HG03025 (cell line): ENCODE results near the gene AGPAT3.

ENCODE experiments used
- ATAC-seq: cut with Tn5 transposase; IDR thresholded peaks from one replicate; pipeline ENCODE4 v1.9.1; 2021; ENCODE audit warnings: mild to moderate bottlenecking, moderate library complexity; ENCODE audit not compliant: unreplicated experiment, low FRiP score

The AGPAT3 gene

GRCh38 chr21:43905726-43906455 is 40.9 kb downstream of the AGPAT3 start:
- no peak for ATAC-seq

GRCh38 chr21:43906585-43907370 is 41.8 kb downstream of the AGPAT3 start:
- ATAC-seq = no peak

GRCh38 chr21:43907751-43908150 is 42.7 kb downstream of the AGPAT3 start:
- no peak for ATAC-seq

- no peak for ATAC-seq
These were observed 43.1 kb downstream of the AGPAT3 start for GRCh38 chr21:43908167-43908566.

GRCh38 chr21:43909741-43910400 is 44.8 kb downstream of the AGPAT3 start:
- ATAC-seq = no peak

GRCh38 chr21:43910460-43910859 is 45.4 kb downstream of the AGPAT3 start:
- no peak for ATAC-seq

- ATAC-seq = no peak
These were observed 46.3 kb downstream of the AGPAT3 start for GRCh38 chr21:43911015-43911934.

GRCh38 chr21:43911935-43912487 is 47.0 kb downstream of the AGPAT3 start:
- ATAC-seq = no peak

- no peak for ATAC-seq
These were observed 47.5 kb downstream of the AGPAT3 start for GRCh38 chr21:43912500-43912899.

GRCh38 chr21:43912910-43913309 is 47.9 kb downstream of the AGPAT3 start:
- ATAC-seq = no peak

GRCh38 chr21:43913928-43914327 is 48.9 kb downstream of the AGPAT3 start:
- no peak for ATAC-seq

- ATAC-seq = no peak
These were observed 51.1 kb downstream of the AGPAT3 start for GRCh38 chr21:43916076-43916475.

- peak; percentile 53 for ATAC-seq
These were observed 51.9 kb downstream of the AGPAT3 start for GRCh38 chr21:43916691-43917514.

- no peak for ATAC-seq
These were observed 52.7 kb downstream of the AGPAT3 start for GRCh38 chr21:43917515-43918384.

GRCh38 chr21:43918385-43918947 is 53.4 kb downstream of the AGPAT3 start:
- no peak for ATAC-seq

GRCh38 chr21:43919283-43919682 is 54.3 kb downstream of the AGPAT3 start:
- ATAC-seq = no peak

- no peak for ATAC-seq
These were observed 55.1 kb downstream of the AGPAT3 start for GRCh38 chr21:43919871-43920801.
